Adrenal gland (tissue), 12 donors: ENCODE results near the gene ALPG. TPM values are rescaled to one million over a fixed set of nuclear protein-coding genes. Genes with fewer than 3 reads are reported as not detected.

Experiments
- DNase-seq, 7 donors: peaks; one replicate each; pipeline ENCODE4 v3.0.0-alpha.2; 2019 to 2020
- H3K27ac ChIP-seq, 5 donors: fragments of 200-600 bp; sonication (generic) in 4 of 5; 1 replicate in 3 of 5; 2 replicates in 2 of 5; pipeline versions ENCODE4 v1.5.1 to v1.8.0; 2016 to 2020; ENCODE audit warnings: mild to moderate bottlenecking in 1 of 5
- H3K27me3 ChIP-seq: fragments of 200-600 bp; 2 replicates; pipeline ENCODE4 v1.8.0; 2021
- H3K36me3 ChIP-seq, 2 donors: fragments of 200-600 bp; replicated peaks in 1 of 2; 1 replicate in 1 of 2; 2 replicates in 1 of 2; pipeline versions ENCODE4 v1.5.1 to v1.8.0; 2018 to 2022
- H3K4me1 ChIP-seq, 2 donors: fragments of 200-600 bp; replicated peaks in 1 of 2; 1 replicate in 1 of 2; 2 replicates in 1 of 2; pipeline versions ENCODE4 v1.5.1 to v1.8.0; 2018 to 2021
- H3K4me3 ChIP-seq, 4 donors: fragments of 200-600 bp; sonication (generic) in 3 of 4; one replicate each; pipeline ENCODE4 v1.5.1; 2016 to 2018
- H3K9me3 ChIP-seq, 3 donors: fragments of 200-600 bp; sonication (generic) in 1 of 3; replicated peaks in 1 of 3; 1 replicate in 2 of 3; 2 replicates in 1 of 3; pipeline versions ENCODE4 v1.5.1 to v1.8.0; 2016 to 2021
- POLR2A ChIP-seq, 2 donors: fragments of 450-650 bp; IDR thresholded peaks; one replicate each; pipeline ENCODE4 v1.6.1; 2017; ENCODE audit warnings: antibody characterized with exemption in 2 of 2, mild to moderate bottlenecking in 2 of 2, moderate library complexity in 1 of 2
- WGBS, 4 donors: extraction: QIAGEN DNeasy Blood & Tissue Kit in 2 of 4; methylation state at CpG; one replicate each; pipeline versions ENCODE4 v1.1.5 to v1.1.7; 2013 to 2017; 5-methylcytosine and 5-hydroxymethylcytosine counted together
- intact Hi-C, 2 donors: fragments of 100-400 bp; cut with DNase I; formaldehyde crosslinking; loops; one replicate each; pipeline versions ENCODE4 v1.14.1 to v1.15.0; 2022 to 2023
- polyA plus RNA-seq, 3 donors: library from polyadenylated mRNA; stranded (reverse); fragments of 200-250 nt in 2 of 3; fragments of 350-450 nt in 1 of 3; fragmentation: Illumina TruSeq in 1 of 3; extraction: RNeasy Lipid Tissue Mini Kit (QIAGEN cat#74804) in 1 of 3; gene quantifications; one replicate each; pipeline ENCODE4 v1.2.3, GENCODE V29; 2013 to 2014
- total RNA-seq, 9 donors: library from RNA; depleted of rRNA in 4 of 9; stranded (reverse); fragments of >200 nt in 4 of 9; fragments of 120-200 nt in 1 of 9; fragmentation: NEBNext Ultra II Directional in 1 of 9; extraction: Animal tissue kit (Norgen Biotek cat#: 25700) in 1 of 9; gene quantifications; one replicate each; pipeline versions ENCODE4 v1.1.0 to v1.2.4, GENCODE V29; 2013 to 2023
- TF ChIP-seq, protein P1 (sequence below), 6 experiments: fragments of 450-650 bp in 4 of 6; fragments of 200-600 bp in 2 of 6; sonication (generic) in 1 of 6; IDR thresholded peaks; 1 replicate in 5 of 6; 2 replicates in 1 of 6; pipeline versions ENCODE4 v1.5.1 to v1.8.0; 2016 to 2021; ENCODE audit warnings: antibody characterized with exemption in 6 of 6, mild to moderate bottlenecking in 2 of 6, moderate library complexity in 1 of 6
- donor health status: healthy with polysubstance abuse.
- donor health status: Bipolar disorder and iron deficiency.
- donor health status: DM: yes; HTN: yes; CAD: no.
- donor health status: DM: no; HTN: no; CAD: no.
- donor health status: DM: no; HTN: no; CAD: no.
- donor health status: DM: yes; HTN: yes; CAD: no.

The ALPG gene
- total and polyA plus RNA-seq, 12 donors: not detected

DNA sequence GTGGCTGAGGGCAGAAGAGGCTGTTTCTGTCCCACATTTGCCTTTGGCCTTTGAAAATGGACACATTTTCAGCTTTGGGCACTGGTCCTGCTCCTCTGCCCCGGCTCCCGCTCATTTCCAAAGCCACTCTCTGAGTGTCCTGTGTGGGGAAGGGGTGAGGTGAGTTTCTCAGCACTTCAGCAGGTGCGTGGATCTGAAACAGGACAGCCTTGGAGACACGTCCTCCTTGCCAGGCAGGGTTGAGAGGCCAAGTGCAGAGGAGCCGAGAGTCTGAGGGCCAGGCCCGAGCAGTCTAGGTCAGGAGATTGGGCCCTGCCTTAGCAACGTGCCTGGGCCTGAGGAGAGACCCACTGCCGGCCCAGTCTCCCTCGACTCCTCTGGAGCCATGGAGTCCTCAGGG is 27.4 kb downstream of the ALPG start:
- no peaks in the 10 kb centered on the region for H3K4me1 ChIP-seq
- H3K9me3 ChIP-seq: no peaks in the 10 kb centered on the region
- no peaks in the 10 kb centered on the region for H3K27me3 ChIP-seq
- no peaks in the 10 kb centered on the region for H3K36me3 ChIP-seq
- intact Hi-C loops: no loop called here
- no peak overlapping the region for H3K27ac ChIP-seq
- DNase-seq: peak in 1 of 7 donors; percentile 2
- 89 to 100% (median 90%) methylated on average over 3 to 9 of the region's 9 CpGs for WGBS, 4 donors
- TF ChIP-seq, protein P1, sequence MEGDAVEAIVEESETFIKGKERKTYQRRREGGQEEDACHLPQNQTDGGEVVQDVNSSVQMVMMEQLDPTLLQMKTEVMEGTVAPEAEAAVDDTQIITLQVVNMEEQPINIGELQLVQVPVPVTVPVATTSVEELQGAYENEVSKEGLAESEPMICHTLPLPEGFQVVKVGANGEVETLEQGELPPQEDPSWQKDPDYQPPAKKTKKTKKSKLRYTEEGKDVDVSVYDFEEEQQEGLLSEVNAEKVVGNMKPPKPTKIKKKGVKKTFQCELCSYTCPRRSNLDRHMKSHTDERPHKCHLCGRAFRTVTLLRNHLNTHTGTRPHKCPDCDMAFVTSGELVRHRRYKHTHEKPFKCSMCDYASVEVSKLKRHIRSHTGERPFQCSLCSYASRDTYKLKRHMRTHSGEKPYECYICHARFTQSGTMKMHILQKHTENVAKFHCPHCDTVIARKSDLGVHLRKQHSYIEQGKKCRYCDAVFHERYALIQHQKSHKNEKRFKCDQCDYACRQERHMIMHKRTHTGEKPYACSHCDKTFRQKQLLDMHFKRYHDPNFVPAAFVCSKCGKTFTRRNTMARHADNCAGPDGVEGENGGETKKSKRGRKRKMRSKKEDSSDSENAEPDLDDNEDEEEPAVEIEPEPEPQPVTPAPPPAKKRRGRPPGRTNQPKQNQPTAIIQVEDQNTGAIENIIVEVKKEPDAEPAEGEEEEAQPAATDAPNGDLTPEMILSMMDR (IDR thresholded peaks at IDR 0.05): no peak
- no peak for TF ChIP-seq POLR2A (IDR thresholded peaks at IDR 0.05)
- H3K4me3 ChIP-seq: no peak overlapping the region

DNA sequence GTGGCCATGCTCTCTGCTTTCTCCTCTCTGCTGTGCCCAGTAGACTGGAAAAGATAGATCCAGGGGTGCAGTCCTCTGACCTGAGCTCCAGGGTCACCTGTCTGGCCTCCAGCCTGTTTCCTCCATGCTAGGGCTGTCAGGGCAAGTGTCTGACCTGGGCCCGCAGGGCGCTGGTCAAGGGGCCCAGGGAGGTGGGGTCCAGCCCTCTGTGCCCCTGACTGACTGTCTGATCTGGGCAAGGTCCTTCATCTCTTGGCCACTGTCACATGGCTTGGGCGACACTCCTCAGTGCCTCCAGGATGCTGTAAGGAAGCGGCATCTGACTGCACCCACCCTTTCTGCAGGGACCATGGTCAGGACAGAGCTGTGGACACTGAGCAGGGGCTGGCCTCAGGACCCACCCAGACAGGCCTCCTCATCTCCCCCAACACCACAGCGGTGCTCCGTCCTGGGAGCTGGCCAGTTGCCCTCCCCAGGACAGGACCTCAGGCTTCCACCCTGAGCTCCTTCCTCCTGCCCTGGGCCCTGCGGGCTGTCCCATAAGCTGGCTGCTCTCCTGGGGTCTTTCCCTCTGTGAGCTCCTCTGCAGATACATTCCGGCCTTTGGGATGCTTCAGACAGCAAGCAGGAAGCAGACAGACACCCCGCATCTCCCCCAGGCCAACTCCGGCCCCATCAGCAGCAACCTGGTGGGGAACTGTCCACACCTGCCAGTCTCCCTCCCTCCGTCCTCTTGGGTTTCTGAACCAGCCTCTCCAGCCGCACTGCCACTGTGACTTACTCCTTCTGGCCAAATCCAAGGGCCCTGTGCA is 28.1 kb downstream of the ALPG start:
- intact Hi-C loops: loop anchor here in 1 of 2 donors (5.0 kb wide), 1 partner anchor 532 kb away; no protein-coding TSS in a partner anchor
- peak in 1 of 7 donors; percentile 5 for DNase-seq
- Histone ChIP-seq H3K4me1 (no peaks in the 10 kb centered on the region), H3K36me3 (no peaks in the 10 kb centered on the region), H3K9me3 (no peaks in the 10 kb centered on the region), H3K4me3 (no peak overlapping the region), H3K27ac (no peak overlapping the region), H3K27me3 (no peaks in the 10 kb centered on the region)
- TF ChIP-seq, protein P1 (IDR thresholded peaks at IDR 0.05): no peak
- no peak for TF ChIP-seq POLR2A (IDR thresholded peaks at IDR 0.05)
- 88 to 92% (median 91%) methylated on average over 9 to 12 of the region's 12 CpGs for WGBS, 4 donors

DNA sequence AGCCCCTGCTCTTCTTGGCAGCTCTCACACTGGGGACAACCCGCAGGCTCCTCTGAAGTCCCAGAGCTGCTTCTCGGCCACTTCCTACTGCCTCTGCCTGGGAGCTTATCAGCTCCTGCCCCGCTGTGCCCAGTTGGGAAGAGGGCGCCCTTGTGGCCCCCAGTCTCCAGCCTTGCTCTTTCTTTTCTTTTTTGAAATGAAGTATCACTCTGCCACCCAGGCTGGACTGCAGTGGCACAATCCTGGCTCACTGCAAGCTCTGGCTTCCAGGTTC is 28.7 kb downstream of the ALPG start:
- Histone ChIP-seq H3K27ac (no peak overlapping the region), H3K4me3 (no peak overlapping the region), H3K4me1 (no peaks in the 10 kb centered on the region), H3K27me3 (no peaks in the 10 kb centered on the region), H3K9me3 (no peaks in the 10 kb centered on the region), H3K36me3 (no peaks in the 10 kb centered on the region)
- no peak for DNase-seq
- WGBS, 4 donors: 85 to 91% (median 90%) methylated on average over 4 of the region's 4 CpGs
- intact Hi-C loops: loop anchor here in 1 of 2 donors (5.0 kb wide), 1 partner anchor 533 kb away; no protein-coding TSS in a partner anchor
- no peak for TF ChIP-seq POLR2A (IDR thresholded peaks at IDR 0.05)
- TF ChIP-seq, protein P1 (IDR thresholded peaks at IDR 0.05): no peak

DNA sequence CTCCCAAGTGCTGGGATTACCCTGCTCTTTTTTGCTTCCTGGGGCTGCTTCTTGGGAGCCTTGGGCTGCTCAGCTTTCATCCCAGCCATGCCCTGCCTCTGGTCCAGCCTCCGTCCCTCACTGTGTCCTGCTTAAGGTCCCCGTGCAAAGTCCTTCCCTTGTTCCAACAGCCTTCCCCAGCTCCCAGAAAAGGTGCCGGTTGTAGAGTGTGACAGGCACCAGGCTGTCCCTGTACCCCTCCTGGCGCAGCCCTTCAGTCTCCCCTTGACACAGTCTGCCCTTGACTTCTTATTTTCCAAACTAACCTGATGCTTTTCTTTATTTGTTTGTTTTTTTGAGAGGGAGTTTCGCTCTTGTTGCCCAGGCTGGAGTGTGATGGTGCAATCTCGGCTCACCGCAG is 29.2 kb downstream of the ALPG start:
- intact Hi-C loops: loop anchor here in 1 of 2 donors (5.0 kb wide), 1 partner anchor 534 kb away; no protein-coding TSS in a partner anchor
- no peak for TF ChIP-seq POLR2A (IDR thresholded peaks at IDR 0.05)
- TF ChIP-seq, protein P1 (IDR thresholded peaks at IDR 0.05): no peak
- H3K9me3 ChIP-seq: no peaks in the 10 kb centered on the region
- no peak overlapping the region for H3K4me3 ChIP-seq
- no peaks in the 10 kb centered on the region for H3K4me1 ChIP-seq
- H3K27me3 ChIP-seq: no peaks in the 10 kb centered on the region
- H3K36me3 ChIP-seq: no peaks in the 10 kb centered on the region
- no peak overlapping the region for H3K27ac ChIP-seq
- 89 to 93% (median 91%) methylated on average over 7 of the region's 7 CpGs for WGBS, 4 donors
- peak in 1 of 7 donors; percentile 4 for DNase-seq
